ENCODE measurements around the gene DYDC1. TPM values are rescaled to one million over a fixed set of nuclear protein-coding genes. Genes with fewer than 3 reads are reported as not detected.

Gene DYDC1
- total RNA-seq, 1 donor from 2014 or later: not detected

GRCh38 chr10:80405035-80405434, 48.5 kb upstream of the DYDC1 start:
- no peaks in the 10 kb centered on the region for H3K9me3 Mint-ChIP-seq (ENCODE audit: unreplicated experiment)
- H3K36me3 Mint-ChIP-seq (ENCODE audit: low read depth, unreplicated experiment): no peaks in the 10 kb centered on the region
- no peak for TF ChIP-seq CTCF (IDR thresholded peaks at IDR 0.05; ENCODE audit: insufficient read depth, low read depth, low read length)
- TF ChIP-seq EZH2 (IDR thresholded peaks at IDR 0.05; ENCODE audit: insufficient read depth, low read length): no peak
- no peak overlapping the region for H3K4me3 ChIP-seq (ENCODE audit: insufficient read depth, low read depth, low read length)
- H3K79me2 ChIP-seq (ENCODE audit: insufficient read depth, low read length): no peaks in the 10 kb centered on the region
- H3K4me2 ChIP-seq (ENCODE audit: low read length): no peak overlapping the region
- peaks cover 7% of the 10 kb centered on the region for H3K27me3 Mint-ChIP-seq (ENCODE audit: low read depth, unreplicated experiment)
- FAIRE-seq (no peak), DNase-seq (ENCODE audit: low read depth) (no peak)
- no peaks in the 10 kb centered on the region for H3K27me3 ChIP-seq (ENCODE audit: insufficient read depth, low read length)
- H3K36me3 ChIP-seq (ENCODE audit: insufficient read depth, low read length): no peaks in the 10 kb centered on the region
- no peaks in the 10 kb centered on the region for H4K20me1 ChIP-seq (ENCODE audit: insufficient read depth, low read length)
- no peaks in the 10 kb centered on the region for H3K9me3 ChIP-seq (ENCODE audit: insufficient read depth, low read depth, low read length)
- peak overlapping the region; percentile 15 for H3K27ac Mint-ChIP-seq (ENCODE audit: unreplicated experiment)
- no peak overlapping the region for H3K4me3 Mint-ChIP-seq (ENCODE audit: unreplicated experiment)
- no peak overlapping the region for H2AFZ ChIP-seq (ENCODE audit: low read depth, low read length)
- H3K4me1 Mint-ChIP-seq (ENCODE audit: low read depth, unreplicated experiment): peaks cover 3% of the 10 kb centered on the region
- H3K27ac ChIP-seq (ENCODE audit: low read depth, low read length): no peak overlapping the region
- H3K4me1 ChIP-seq (ENCODE audit: insufficient read depth, low read length): peaks cover 10% of the 10 kb centered on the region
- no peak overlapping the region for H3K9ac ChIP-seq (ENCODE audit: low read length)

- H2AFZ ChIP-seq (ENCODE audit: low read depth, low read length): no peak overlapping the region
- H3K4me3 Mint-ChIP-seq (ENCODE audit: unreplicated experiment): no peak overlapping the region
- DNase-seq (ENCODE audit: low read depth): no peak
- H3K4me1 Mint-ChIP-seq (ENCODE audit: low read depth, unreplicated experiment): no peaks in the 10 kb centered on the region
- no peaks in the 10 kb centered on the region for H4K20me1 ChIP-seq (ENCODE audit: insufficient read depth, low read length)
- no peak overlapping the region for H3K27ac ChIP-seq (ENCODE audit: low read depth, low read length)
- H3K36me3 Mint-ChIP-seq (ENCODE audit: low read depth, unreplicated experiment): no peaks in the 10 kb centered on the region
- no peak overlapping the region for H3K27ac Mint-ChIP-seq (ENCODE audit: unreplicated experiment)
- no peak overlapping the region for H3K4me3 ChIP-seq (ENCODE audit: insufficient read depth, low read depth, low read length)
- H3K27me3 ChIP-seq (ENCODE audit: insufficient read depth, low read length): peaks cover 3% of the 10 kb centered on the region
- no peak overlapping the region for H3K4me2 ChIP-seq (ENCODE audit: low read length)
- peaks cover 8% of the 10 kb centered on the region for H3K27me3 Mint-ChIP-seq (ENCODE audit: low read depth, unreplicated experiment)
- no peak overlapping the region for H3K9ac ChIP-seq (ENCODE audit: low read length)
- H3K36me3 ChIP-seq (ENCODE audit: insufficient read depth, low read length): no peaks in the 10 kb centered on the region
- H3K79me2 ChIP-seq (ENCODE audit: insufficient read depth, low read length): no peaks in the 10 kb centered on the region
- no peaks in the 10 kb centered on the region for H3K4me1 ChIP-seq (ENCODE audit: insufficient read depth, low read length)
- H3K9me3 Mint-ChIP-seq (ENCODE audit: unreplicated experiment): no peaks in the 10 kb centered on the region
- no peak for FAIRE-seq
- no peak for TF ChIP-seq CTCF (IDR thresholded peaks at IDR 0.05; ENCODE audit: insufficient read depth, low read depth, low read length)
- TF ChIP-seq EZH2 (IDR thresholded peaks at IDR 0.05; ENCODE audit: insufficient read depth, low read length): no peak
- no peaks in the 10 kb centered on the region for H3K9me3 ChIP-seq (ENCODE audit: insufficient read depth, low read depth, low read length)
These were observed 43.7 kb upstream of the DYDC1 start for GRCh38 chr10:80400136-80400804.

GRCh38 chr10:80397014-80397413, 40.5 kb upstream of the DYDC1 start:
- no peak overlapping the region for H2AFZ ChIP-seq (ENCODE audit: low read depth, low read length)
- peaks cover 3% of the 10 kb centered on the region for H3K27me3 ChIP-seq (ENCODE audit: insufficient read depth, low read length)
- no peak overlapping the region for H3K4me2 ChIP-seq (ENCODE audit: low read length)
- no peaks in the 10 kb centered on the region for H3K36me3 Mint-ChIP-seq (ENCODE audit: low read depth, unreplicated experiment)
- no peaks in the 10 kb centered on the region for H3K9me3 ChIP-seq (ENCODE audit: insufficient read depth, low read depth, low read length)
- no peaks in the 10 kb centered on the region for H4K20me1 ChIP-seq (ENCODE audit: insufficient read depth, low read length)
- no peak overlapping the region for H3K27ac Mint-ChIP-seq (ENCODE audit: unreplicated experiment)
- no peak overlapping the region for H3K27ac ChIP-seq (ENCODE audit: low read depth, low read length)
- no peak for FAIRE-seq
- peaks cover 9% of the 10 kb centered on the region for H3K27me3 Mint-ChIP-seq (ENCODE audit: low read depth, unreplicated experiment)
- H3K4me1 ChIP-seq (ENCODE audit: insufficient read depth, low read length): no peaks in the 10 kb centered on the region
- no peak for DNase-seq (ENCODE audit: low read depth)
- TF ChIP-seq CTCF (IDR thresholded peaks at IDR 0.05; ENCODE audit: insufficient read depth, low read depth, low read length) (no peak), EZH2 (IDR thresholded peaks at IDR 0.05; ENCODE audit: insufficient read depth, low read length) (no peak)
- H3K4me3 ChIP-seq (ENCODE audit: insufficient read depth, low read depth, low read length): no peak overlapping the region
- H3K4me3 Mint-ChIP-seq (ENCODE audit: unreplicated experiment): no peak overlapping the region
- no peaks in the 10 kb centered on the region for H3K79me2 ChIP-seq (ENCODE audit: insufficient read depth, low read length)
- H3K36me3 ChIP-seq (ENCODE audit: insufficient read depth, low read length): no peaks in the 10 kb centered on the region
- H3K4me1 Mint-ChIP-seq (ENCODE audit: low read depth, unreplicated experiment): no peaks in the 10 kb centered on the region
- H3K9me3 Mint-ChIP-seq (ENCODE audit: unreplicated experiment): no peaks in the 10 kb centered on the region
- H3K9ac ChIP-seq (ENCODE audit: low read length): no peak overlapping the region
